ENCODE measurements around the gene DIAPH3.
A peak's percentile ranks its signal among the peaks of the same experiment; 100 is the strongest.
"Not testable (repeated sequence)": the region's sequence is repeated elsewhere in the genome, so short reads cannot be mapped to it uniquely, and the experiment has no call there.

Gene DIAPH3

GRCh38 chr13:60163478-60164233, at the start of gene DIAPH3:
Gene DIAPH3, minus strand, starts transcription at chr13:60163928. Its CDS starts 162 bp downstream, at chr13:60163766.
- peak; percentile 71 for DNase-seq

- no peak for DNase-seq
Observed at GRCh38 chr13:60213236-60213744, 49.6 kb upstream of the DIAPH3 start.

- DNase-seq: no peak
Observed at GRCh38 chr13:60211548-60211947, 47.8 kb upstream of the DIAPH3 start.

- DNase-seq: no peak
Observed at GRCh38 chr13:60210510-60211330, 47.0 kb upstream of the DIAPH3 start.

- DNase-seq: not testable (repeated sequence)
Observed at GRCh38 chr13:60205499-60205898, 41.8 kb upstream of the DIAPH3 start.

- DNase-seq: no peak
Observed at GRCh38 chr13:60201286-60201685, 37.6 kb upstream of the DIAPH3 start.

- DNase-seq: not testable (repeated sequence)
Observed at GRCh38 chr13:60195893-60196292, 32.2 kb upstream of the DIAPH3 start.

- DNase-seq: no peak
Observed at GRCh38 chr13:60182907-60183306, 19.2 kb upstream of the DIAPH3 start.

- no peak for DNase-seq
Observed at GRCh38 chr13:60178327-60178726, 14.6 kb upstream of the DIAPH3 start.

GRCh38 chr13:60175571-60175970, 11.8 kb upstream of the DIAPH3 start:
- DNase-seq: no peak

- DNase-seq: no peak
Observed at GRCh38 chr13:60174113-60174512, 10.4 kb upstream of the DIAPH3 start.

GRCh38 chr13:60172111-60172510, 8.4 kb upstream of the DIAPH3 start:
- DNase-seq: no peak

GRCh38 chr13:60170414-60170813, 6.7 kb upstream of the DIAPH3 start:
- DNase-seq: no peak

- DNase-seq: no peak
Observed at GRCh38 chr13:60169239-60170031, 5.7 kb upstream of the DIAPH3 start.

GRCh38 chr13:60167121-60167520, 3.4 kb upstream of the DIAPH3 start:
- DNase-seq: no peak

GRCh38 chr13:60165391-60166099, 1.8 kb upstream of the DIAPH3 start:
- no peak for DNase-seq

GRCh38 chr13:60164234-60164889, 634 bp upstream of the DIAPH3 start:
- DNase-seq: no peak

GRCh38 chr13:60162096-60162495, 1.6 kb downstream of the DIAPH3 start:
- no peak for DNase-seq

GRCh38 chr13:60158321-60158801, 5.4 kb downstream of the DIAPH3 start:
- DNase-seq: no peak

GRCh38 chr13:60155978-60156377, 7.8 kb downstream of the DIAPH3 start:
- peak; percentile 78 for DNase-seq

GRCh38 chr13:60152904-60153303, 10.8 kb downstream of the DIAPH3 start:
- no peak for DNase-seq

- no peak for DNase-seq
Observed at GRCh38 chr13:60152114-60152513, 11.6 kb downstream of the DIAPH3 start.
